NCI-H748 treated with DMSO at 0.1 percent for 48 hours (cell line): ENCODE data around the gene KLHL28.
"Not testable (repeated sequence)": the region's sequence is repeated elsewhere in the genome, so short reads cannot be mapped to it uniquely, and the experiment has no call there.

Experiments
- DNase-seq: peaks from one replicate; lab custom pipeline; 2025; lab: John Stamatoyannopoulos, UW

Gene KLHL28

DNA sequence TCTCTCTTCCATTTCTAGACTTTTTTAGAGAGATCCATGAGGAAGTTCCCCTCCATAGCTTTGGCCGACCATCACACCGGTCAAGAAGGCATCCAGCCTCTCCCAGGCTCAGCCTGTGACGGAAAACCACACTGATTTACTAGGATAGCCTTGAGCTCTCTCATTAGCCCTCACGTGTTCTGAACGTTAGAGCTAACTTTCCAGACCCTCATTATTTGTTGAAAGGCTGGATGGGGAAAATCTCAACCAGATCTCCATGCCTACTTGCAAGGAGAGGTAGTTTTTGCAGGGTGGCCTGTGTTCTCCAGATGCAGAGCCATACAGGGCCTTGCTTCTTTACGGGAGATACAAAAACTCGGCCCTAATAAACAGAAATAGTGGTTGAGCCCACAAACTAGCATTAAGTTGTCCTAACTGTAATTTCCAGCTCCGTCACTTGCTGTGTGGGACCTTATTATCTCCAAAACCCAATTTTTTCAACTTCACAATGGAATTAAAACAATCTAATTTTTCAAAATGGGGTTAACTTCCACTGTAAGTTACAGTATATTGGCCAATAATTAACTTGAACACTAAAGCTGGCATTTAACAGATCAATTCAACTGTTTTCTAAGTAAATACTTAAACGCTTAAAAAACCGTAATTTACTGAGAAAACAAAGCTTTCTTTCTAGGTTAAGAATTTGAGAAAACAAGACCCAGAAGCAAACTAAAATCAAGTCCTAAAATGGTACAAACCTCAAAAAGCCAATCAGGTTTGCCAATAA is 65.3 kb downstream of the KLHL28 start:
- DNase-seq = no peak

DNA sequence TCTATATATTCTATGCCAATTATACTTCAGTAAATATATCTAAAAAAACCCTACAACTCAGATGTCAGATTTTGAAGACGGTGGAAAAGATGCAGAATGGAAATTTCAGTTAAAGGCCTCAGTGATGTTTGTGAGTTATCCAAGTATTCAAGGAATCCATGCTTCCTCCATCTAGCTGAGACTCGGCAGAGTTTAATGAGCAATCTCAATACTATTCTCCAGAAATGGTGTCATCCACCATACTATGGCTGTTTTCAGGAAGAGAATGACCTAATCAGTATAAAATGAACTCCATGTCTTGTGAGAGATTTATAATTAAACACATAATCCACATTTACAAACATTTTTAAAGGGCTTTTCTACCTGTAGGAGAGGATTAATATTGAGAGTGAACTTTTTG is 66.0 kb downstream of the KLHL28 start:
- no peak for DNase-seq

DNA sequence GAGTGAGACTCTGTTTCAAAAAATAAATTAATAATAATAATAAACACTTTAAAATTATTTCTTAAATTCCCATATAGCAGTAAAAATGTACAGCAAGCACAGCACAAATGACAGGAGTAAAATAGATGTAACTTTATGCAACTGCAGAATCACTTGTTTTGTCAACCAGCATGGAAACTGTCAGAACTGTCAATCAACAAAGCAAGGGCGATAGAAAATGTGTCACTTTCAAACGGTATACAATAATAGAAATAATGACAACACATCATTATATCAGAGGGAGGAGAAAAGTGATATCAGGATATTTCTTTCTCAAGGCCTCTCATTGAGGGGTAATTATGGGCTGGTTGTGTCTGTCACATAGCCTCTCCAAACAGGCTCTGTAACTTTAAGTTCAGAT is 68.2 kb downstream of the KLHL28 start:
- DNase-seq = no peak

DNA sequence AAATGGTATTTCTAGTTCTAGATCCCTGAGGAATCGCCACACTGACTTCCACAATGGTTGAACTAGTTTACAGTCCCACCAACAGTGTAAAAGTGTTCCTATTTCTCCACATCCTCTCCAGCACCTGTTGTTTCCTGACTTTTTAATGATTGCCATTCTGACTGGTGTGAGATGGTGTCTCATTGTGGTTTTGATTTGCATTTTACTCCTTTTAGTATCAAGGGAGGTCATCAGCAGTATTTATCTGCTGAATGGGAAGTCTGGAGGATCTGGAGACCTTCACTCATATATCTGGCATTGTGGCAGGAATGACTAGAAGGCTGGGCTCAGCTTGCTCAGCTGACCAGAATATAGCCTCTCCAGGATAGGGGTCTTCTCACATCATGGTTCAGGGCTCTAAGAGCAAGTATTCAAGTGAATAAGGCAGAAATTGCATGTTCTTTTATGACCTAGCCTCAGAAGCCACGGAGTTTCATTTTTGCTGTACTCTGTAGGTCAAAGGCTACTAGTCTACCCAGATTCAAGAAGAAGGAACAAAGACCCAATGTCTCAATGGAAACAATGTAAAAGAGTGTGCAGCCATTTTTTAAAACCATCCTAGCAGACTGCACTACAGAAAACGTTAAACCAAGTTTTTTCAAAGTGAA is 69.9 kb downstream of the KLHL28 start:
- DNase-seq = not testable (repeated sequence)

DNA sequence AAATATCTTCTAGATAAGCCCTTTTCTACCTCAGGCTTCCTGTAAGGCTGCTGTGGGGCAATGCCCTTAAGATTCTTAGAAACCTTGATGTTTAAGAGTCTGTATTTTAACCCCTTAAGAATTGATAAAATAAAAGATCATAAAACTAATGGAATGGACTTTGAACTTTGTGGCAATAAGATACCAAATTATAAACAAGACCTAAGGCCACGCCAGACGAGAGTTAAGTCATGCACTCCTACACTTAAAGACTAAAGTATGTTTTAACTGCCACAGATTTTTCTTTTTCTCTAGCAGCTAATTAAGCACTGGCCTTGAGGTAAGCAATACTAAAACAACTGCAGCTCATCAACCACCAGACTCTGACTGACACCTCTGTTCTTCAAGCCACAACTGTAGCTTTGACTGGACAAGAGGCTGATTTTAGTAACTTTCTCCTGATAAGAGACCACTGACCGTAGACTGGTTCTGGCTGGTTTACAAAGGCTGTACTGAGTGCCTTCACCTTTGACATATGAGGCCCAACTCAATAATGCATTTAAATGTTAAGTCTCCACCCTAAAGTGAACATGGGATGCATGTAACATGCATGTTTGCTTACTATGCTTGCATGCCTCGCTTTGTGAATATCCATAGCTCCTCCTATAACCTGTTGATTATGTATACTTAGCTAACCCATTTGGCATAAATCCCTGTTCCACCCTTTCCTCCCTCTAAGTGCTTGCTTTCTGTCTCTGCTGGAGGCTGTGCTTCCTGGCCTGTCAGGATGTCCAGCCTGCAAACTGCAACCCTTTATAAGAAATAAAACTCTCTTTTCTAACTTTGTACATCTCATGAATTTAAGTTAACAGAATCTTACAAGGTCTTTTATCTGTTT is 71.9 kb downstream of the KLHL28 start:
- DNase-seq = no peak

DNA sequence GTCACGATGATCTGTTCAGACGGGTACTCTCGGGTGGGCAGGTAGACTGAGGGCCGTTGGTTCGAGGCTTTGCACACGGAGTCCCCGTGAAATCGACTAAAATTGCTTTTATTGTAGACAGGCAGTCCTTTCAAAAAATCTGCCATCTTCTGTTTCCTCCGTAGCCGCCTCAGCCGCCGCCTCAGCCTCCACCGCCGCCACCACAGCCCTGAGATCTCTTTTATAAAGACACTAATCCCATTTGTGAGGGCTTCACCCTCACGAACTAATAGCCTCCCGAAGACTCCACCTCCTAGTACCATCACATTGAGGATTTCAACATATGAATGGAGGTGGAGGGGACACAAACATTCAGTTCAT is 74.2 kb downstream of the KLHL28 start:
- DNase-seq = no peak

DNA sequence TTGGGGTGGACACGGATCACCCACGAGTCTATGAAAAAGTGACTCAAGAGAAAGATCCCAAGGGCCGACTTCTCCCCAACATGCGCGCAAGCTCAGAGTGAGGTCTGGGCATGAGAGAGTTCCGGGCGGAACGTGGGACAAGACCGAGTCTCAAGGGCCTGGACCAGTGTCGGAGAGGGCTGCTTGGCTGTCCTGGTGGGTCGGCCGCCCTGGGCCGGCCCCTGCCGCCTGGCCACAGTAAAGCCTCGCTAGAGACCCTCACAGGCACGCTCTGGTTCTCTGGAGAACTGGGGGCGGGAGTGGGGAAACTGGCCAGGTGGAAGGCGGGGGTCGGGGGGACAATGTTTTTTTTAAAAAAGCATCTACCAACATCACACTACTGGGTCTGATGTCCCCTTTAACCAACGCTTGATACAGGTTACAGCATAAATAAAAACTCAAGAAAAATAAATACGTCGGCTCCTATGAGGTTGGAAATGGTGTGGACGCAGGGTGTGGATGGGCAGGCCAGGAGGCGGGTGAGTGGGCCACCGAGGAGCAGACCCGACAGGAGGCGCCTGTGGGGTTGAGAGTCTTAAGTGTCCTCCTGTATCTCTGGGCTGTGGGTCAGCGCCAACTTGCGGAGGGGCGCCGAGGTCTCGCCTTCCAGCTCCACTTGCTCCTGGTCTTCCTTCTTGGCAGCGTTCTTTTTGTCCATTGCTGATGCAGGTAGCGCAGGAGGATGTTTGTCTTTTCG is 74.7 kb downstream of the KLHL28 start:
- no peak for DNase-seq

DNA sequence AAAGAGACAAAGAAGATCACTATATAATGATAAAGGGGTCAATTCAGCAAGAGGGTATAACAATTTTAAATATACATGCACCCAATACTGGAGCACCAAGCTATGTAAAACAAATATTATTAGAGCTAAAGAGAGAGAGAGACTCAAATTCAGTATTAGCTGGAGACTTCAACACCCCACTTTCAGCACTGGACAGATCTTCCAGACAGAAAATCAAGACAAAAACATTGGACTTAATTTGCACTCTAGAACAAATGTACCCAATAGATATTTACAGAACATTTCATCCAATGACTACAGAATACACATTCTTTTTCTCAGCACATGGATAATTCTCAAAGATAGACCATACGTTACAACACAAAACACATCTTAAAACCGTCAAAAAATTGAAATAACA is 81.0 kb downstream of the KLHL28 start:
- DNase-seq = no peak
